HG02840 (cell line): ENCODE measurements around the gene NNAT.

ENCODE experiments used
- ATAC-seq: cut with Tn5 transposase; IDR thresholded peaks from one replicate; pipeline ENCODE4 v1.9.1; 2021; ENCODE audit warnings: mild to moderate bottlenecking, moderate library complexity, moderate number of reproducible peaks; ENCODE audit not compliant: unreplicated experiment, low FRiP score

The NNAT gene

GRCh38 chr20:37523012-37523391, 2.0 kb downstream of the NNAT start:
- no peak for ATAC-seq

GRCh38 chr20:37523911-37524700, 3.1 kb downstream of the NNAT start:
- ATAC-seq: no peak

DNA sequence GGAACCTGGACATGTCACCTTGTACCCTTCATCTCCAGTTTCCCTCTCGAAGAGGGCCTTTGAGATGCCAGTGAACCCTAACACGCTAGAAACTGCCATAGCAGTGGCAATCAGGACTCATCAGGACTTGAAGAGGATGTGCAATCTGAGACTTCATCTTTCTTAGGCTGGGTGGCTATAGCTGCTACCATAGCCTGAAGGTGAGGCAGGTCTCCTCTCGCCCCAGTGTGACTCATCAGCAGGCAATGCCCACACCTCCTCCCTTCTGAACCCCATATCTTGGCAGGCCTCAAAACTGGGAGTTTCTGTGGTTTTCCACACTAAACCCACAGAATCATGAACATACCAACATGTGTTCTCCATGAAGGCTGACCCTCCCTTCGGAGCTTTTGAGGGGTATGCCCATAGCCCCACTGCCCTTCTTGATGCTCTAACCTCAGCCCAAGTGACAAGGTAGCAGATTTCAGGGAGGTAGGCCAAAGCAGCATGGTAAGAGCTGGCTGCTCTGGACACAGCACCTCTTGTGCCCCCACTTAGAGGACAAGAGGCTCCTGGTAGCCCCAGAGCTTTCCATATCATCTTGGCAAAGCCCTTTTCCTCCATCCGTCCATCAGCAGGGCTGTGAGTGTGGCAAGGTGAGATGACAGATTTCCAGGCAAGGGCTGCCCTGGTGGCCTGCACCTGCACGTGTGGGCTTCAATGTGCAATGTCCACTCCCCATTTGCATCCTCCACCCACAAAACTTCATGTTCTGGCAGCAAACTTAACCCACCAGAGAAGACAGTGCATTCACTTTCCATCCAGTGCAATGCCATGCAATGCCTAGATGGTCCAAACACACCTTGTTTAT, 4.0 kb downstream of the NNAT start:
- ATAC-seq: no peak

DNA sequence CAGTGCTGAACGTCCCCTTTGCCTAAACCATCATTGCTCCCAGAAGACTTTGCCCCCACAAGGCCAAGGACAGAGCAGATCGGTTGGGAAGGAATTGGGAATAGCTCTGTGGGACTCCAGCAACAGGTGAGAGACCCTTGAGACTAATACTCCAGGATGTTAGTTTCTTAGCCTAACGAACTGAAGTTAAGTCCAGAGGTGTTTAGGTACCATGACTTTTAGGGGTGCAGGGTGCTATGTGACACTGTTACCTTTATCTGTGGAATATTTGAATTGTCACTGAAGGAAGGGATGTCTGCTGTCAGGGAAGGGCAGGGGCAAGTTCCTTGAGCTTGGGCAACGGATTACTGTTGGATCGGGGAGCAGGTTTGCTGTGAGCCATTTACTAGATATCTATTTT, 4.8 kb downstream of the NNAT start:
- ATAC-seq: no peak

DNA sequence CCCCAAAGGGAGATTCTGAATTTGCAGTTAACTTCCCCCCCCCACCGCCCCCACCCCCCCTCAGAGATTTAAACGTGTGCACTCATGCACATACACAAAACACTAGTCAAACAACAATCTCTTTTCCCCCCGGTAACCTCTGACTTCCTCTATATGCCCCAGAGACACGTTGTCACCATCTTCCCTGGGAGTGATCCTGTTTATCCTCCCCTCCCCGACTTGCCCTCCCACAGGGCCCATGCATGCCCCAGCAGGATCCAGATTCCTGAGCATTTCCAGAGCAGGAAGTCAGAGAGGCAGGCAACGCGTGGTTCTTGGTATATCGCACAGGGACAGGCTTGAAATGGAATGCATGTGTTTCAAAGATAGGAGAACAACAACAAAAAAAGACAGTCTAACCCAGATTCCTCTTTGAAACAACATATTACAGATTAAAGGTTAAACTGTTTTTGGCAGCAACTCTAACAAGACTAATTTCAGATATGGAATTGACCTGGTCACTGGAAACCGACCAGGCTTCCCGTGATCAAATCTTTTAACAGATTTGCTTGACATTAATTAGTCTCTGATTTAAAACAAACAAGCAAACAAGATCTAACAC, 5.3 kb downstream of the NNAT start:
- no peak for ATAC-seq

GRCh38 chr20:37526839-37527637, 6.0 kb downstream of the NNAT start:
- no peak for ATAC-seq

- peak; percentile 71 for ATAC-seq
Observed at GRCh38 chr20:37527638-37528445, 6.8 kb downstream of the NNAT start, which contains the start of gene BLCAP. Gene BLCAP, minus strand, starts transcription at chr20:37527876. Its CDS starts 8,702 bp downstream, at chr20:37519174.

- ATAC-seq: no peak
Observed at GRCh38 chr20:37528446-37529213, 7.6 kb downstream of the NNAT start.

DNA sequence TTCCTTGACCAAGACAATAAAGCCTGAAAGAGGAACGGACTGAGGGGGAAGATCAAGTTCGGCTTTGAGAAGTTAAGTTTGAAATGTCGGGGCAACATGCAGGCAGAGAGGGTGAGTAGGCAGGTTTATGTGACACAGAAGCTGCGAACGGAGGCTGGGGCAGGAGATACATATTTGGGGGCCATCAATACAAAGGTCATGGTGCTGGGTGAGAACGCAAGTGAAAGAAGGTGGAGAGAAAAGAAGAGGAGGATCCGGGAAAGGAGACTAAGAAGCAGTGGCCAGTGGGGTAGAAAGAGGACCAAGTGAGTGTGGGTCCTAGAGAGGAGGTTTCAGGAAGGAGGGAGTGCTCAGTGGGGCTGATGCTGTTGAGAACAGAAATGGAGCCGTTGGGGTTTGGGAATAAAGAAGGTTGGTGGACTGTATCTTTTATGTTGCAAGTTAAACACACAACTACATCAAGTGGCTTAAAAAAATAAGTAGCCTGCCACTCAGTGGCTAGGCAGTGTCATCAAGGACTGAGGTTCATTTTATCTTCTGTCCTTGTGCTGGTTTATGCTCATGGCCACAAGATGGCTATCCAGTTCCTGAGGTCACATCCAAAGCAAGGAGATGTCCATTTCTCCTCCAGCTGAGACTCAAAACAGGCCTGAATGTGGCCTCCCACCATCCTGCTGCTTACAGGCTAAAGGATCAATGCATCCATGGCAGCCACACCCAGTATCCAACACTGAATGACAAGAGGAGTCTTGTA, 8.3 kb downstream of the NNAT start:
- ATAC-seq: no peak

- ATAC-seq: no peak
Observed at GRCh38 chr20:37529968-37530600, 9.0 kb downstream of the NNAT start.

DNA sequence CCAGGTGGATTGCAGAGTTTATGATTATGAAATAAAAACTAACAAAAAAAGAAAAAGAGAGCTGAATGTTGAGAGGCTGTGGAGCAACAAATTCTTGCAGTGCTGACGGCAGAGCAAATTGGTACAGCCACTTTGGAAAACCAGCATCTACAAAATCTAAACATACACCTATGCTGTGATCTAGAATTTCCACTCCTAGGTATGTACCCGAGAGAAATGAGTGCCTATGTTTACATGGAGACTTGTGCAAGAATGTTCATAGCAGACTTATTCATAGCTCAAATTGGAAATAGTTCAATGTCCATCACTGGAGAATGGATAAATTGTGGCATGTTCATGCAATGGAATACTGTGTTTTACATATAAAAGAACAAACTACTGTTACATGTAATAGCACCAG, 9.6 kb downstream of the NNAT start:
- no peak for ATAC-seq

DNA sequence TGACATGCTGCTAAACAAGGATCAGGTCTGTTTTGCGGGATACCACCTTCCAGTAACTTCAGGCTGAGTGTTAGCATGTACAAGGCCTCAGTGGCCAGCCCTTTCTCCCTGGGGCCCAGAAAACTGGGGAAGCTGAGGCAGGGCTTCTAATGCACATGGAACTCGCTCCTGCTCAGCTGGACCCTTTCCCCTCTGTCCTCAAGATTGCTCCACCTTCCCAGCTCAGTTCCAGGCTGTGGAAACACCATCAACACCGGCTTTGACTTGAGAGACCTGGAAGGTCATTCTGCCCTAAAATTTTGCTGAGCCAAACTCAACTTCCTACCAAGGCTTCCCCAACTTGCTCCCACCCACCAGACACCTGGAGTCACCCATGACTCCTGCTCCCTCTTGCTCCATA, 10.8 kb downstream of the NNAT start:
- no peak for ATAC-seq

GRCh38 chr20:37533154-37533715, 12.2 kb downstream of the NNAT start:
- no peak for ATAC-seq

DNA sequence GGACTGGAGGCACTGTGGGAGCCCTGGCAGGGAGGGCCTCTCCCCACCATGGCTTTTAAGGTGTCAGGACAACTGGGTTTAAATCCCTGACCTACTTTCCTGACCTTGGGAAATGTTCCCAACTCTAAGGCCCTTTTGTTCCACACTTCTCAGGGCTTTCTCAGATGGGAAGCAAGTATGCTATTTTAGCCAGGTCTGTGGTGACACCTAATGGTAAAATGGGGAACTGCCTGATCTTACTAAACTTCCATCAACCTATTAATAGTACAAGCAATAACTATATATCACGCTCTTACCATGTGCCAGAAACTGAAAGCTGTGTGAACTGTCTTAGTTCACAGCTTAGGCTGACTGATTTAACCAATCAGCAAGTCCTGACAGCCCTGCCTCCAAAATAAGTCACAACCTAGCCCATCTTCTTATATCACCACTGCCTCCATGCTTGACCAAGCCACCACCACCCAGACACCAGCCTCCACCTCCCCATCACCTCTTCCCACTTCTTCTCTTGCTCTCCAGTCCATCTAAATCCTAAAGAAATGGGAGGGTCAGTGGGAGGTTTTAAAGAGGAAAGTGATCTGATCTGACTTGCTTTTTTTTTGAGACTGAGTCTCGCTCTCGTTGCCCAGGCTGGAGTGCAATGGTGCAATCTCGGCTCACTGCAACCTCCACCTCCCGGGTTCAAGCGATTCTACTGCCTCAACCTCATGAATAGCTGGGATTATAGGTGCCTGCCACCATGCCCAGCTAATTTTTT, 13.5 kb downstream of the NNAT start:
- no peak for ATAC-seq

- ATAC-seq: no peak
Observed at GRCh38 chr20:37535443-37536132, 14.5 kb downstream of the NNAT start.

DNA sequence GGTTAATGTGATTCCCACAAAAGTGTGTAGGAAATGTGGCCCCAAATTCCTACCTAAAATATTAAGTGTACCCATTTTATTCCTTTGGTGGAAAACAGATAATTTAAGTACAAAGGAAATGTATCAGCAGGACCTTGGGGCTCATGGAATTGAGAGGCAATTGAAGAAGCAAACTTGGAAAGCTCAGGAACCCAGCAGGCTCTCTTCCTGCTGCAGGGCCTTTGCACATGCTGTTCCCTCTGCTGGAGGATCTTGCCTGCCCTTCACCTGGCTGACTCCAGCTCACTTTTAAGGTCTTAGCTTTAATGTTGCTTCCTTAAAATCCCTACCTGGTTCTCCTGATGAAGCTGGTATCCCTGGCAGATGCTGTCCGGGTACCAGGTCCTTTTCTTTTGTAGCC, 16.5 kb downstream of the NNAT start:
- ATAC-seq: no peak
